ENCODE measurements around the gene AP1S1.

GRCh38 chr7:101198476-101198875, 44.2 kb downstream of the AP1S1 start:
- no peak for TF ChIP-seq CTCF (IDR thresholded peaks at IDR 0.05)
- TF ChIP-seq POLR2AphosphoS5 (IDR thresholded peaks at IDR 0.05) = no peak
- TF ChIP-seq POLR2A (IDR thresholded peaks at IDR 0.05; ENCODE audit: low read depth) = no peak
- no peak for TF ChIP-seq EP300 (IDR thresholded peaks at IDR 0.05)

All from esophagus muscularis mucosa (tissue), 4 donors.